ENCODE results near the gene MAZ. TPM values are rescaled to one million over a fixed set of nuclear protein-coding genes. Genes with fewer than 3 reads are reported as not detected.
A peak's percentile ranks its signal among the peaks of the same experiment; 100 is the strongest.

MAZ gene
- total RNA-seq, 4 donors from 2014 or later, result 68.7 to 145 (median 96.4) TPM

GRCh38 chr16:29802416-29802935 lies 3.9 kb upstream of the MAZ start:
- no peaks in the 10 kb centered on the region for H3K9me3 ChIP-seq
- TF ChIP-seq CTCF (IDR thresholded peaks at IDR 0.05 in 4 of 5, conservative IDR thresholded peaks at IDR 0.05 in 1 of 5), result no peak
- no peak for TF ChIP-seq POLR2A (IDR thresholded peaks at IDR 0.05)
- H3K4me1 ChIP-seq, result peaks cover 10 to 14% of the 10 kb centered on the region in 2 donors
- intact Hi-C loops (cut with DNase I; ENCODE audit: low total_unique reads) (loop anchor here (10.0 kb wide), 1 partner anchor 828 kb away; the partner anchor contains the start of gene SPNS1), in situ Hi-C loops (cut with MboI; ENCODE audit: low sequenced_read_pairs in 4 of 4) (no loop called here)
- H3K27me3 ChIP-seq, result no peaks in the 10 kb centered on the region
- no peak for ATAC-seq
- no peak for DNase-seq
- no peak overlapping the region for H3K4me3 ChIP-seq
- peaks cover 0 to 19% of the 10 kb centered on the region in 2 donors for H3K36me3 ChIP-seq
- no peak overlapping the region for H3K27ac ChIP-seq

- H3K4me3 ChIP-seq, result peak overlapping the region in 1 of 4 donors; percentile 91
- H3K36me3 ChIP-seq, result peaks cover 0 to 11% of the 10 kb centered on the region in 2 donors
- H3K27ac ChIP-seq, result peak overlapping the region; percentile 87 to 99 (median 96)
- TF ChIP-seq CTCF (IDR thresholded peaks at IDR 0.05 in 4 of 5, conservative IDR thresholded peaks at IDR 0.05 in 1 of 5) (no peak), POLR2A (IDR thresholded peaks at IDR 0.05) (no peak)
- H3K4me1 ChIP-seq, result peaks cover 25 to 28% of the 10 kb centered on the region in 2 donors
- in situ Hi-C loops (cut with MboI; ENCODE audit: low sequenced_read_pairs in 4 of 4) (no loop called here), intact Hi-C loops (cut with DNase I; ENCODE audit: low total_unique reads) (loop anchor here (2.0 to 10.0 kb wide), 2 partner anchors 17 to 829 kb away; partner anchors contain the start of genes MVP and SPNS1)
- DNase-seq (no peak), ATAC-seq (no peak)
- H3K27me3 ChIP-seq, result no peaks in the 10 kb centered on the region
- H3K9me3 ChIP-seq, result no peaks in the 10 kb centered on the region
These were observed 2.3 kb upstream of the MAZ start for GRCh38 chr16:29804020-29804419.

GRCh38 chr16:29804455-29805231 lies 1.7 kb upstream of the MAZ start:
- peaks cover 32 to 35% of the 10 kb centered on the region in 2 donors for H3K4me1 ChIP-seq
- H3K9me3 ChIP-seq, result no peaks in the 10 kb centered on the region
- no peaks in the 10 kb centered on the region for H3K27me3 ChIP-seq
- ATAC-seq (peak; percentile 10 to 14), DNase-seq (peak in 1 of 2 donors; percentile 70)
- in situ Hi-C loops (cut with MboI; ENCODE audit: low sequenced_read_pairs in 4 of 4) (no loop called here), intact Hi-C loops (cut with DNase I; ENCODE audit: low total_unique reads) (loop anchor here (1.0 to 10.0 kb wide), 10 partner anchors 12 to 1267 kb away; partner anchors contain the start of genes KCTD13, KIF22, MVP and MYL11)
- H3K4me3 ChIP-seq, result peak overlapping the region; percentile 61 to 92 (median 80)
- peaks cover 0 to 11% of the 10 kb centered on the region in 2 donors for H3K36me3 ChIP-seq
- TF ChIP-seq POLR2A (IDR thresholded peaks at IDR 0.05) (peak in 1 of 2 donors; percentile 13), CTCF (IDR thresholded peaks at IDR 0.05 in 4 of 5, conservative IDR thresholded peaks at IDR 0.05 in 1 of 5) (peak in 1 of 5 experiments; percentile 4)
- H3K27ac ChIP-seq, result peak overlapping the region; percentile 87 to 99 (median 96)

- in situ Hi-C loops (cut with MboI; ENCODE audit: low sequenced_read_pairs in 4 of 4), result no loop called here
- peaks cover 40 to 43% of the 10 kb centered on the region in 2 donors for H3K4me1 ChIP-seq
These were observed 864 bp upstream of the MAZ start for GRCh38 chr16:29805232-29806098.

More at GRCh38 chr16:29805232-29806098, 864 bp upstream of the MAZ start:
- peaks cover 0 to 11% of the 10 kb centered on the region in 2 donors for H3K36me3 ChIP-seq
- no peaks in the 10 kb centered on the region for H3K27me3 ChIP-seq
- TF ChIP-seq POLR2A (IDR thresholded peaks at IDR 0.05), result peak; percentile 93 to 95
- TF ChIP-seq CTCF (IDR thresholded peaks at IDR 0.05 in 4 of 5, conservative IDR thresholded peaks at IDR 0.05 in 1 of 5), result peak in 1 of 5 experiments; percentile 39
- H3K4me3 ChIP-seq, result peak overlapping the region; percentile 61 to 92 (median 80)
- peak; percentile 74 to 75 for ATAC-seq
- DNase-seq, result peak; percentile 97
- H3K27ac ChIP-seq, result peak overlapping the region; percentile 87 to 99 (median 96)
- intact Hi-C loops (cut with DNase I; ENCODE audit: low total_unique reads), result loop anchor here (1.0 to 10.0 kb wide), 10 partner anchors 11 to 1268 kb away; partner anchors contain the start of genes KCTD13, KIF22, MVP and MYL11
- no peaks in the 10 kb centered on the region for H3K9me3 ChIP-seq

Measured in gastrocnemius medialis (tissue), 4 donors.